GM21526 (cell line): ENCODE measurements around the gene DNAAF5.
"Not testable (repeated sequence)": the region's sequence is repeated elsewhere in the genome, so short reads cannot be mapped to it uniquely, and the experiment has no call there.

Experiments used
- ATAC-seq: cut with Tn5 transposase; IDR thresholded peaks from one replicate; pipeline ENCODE4 v1.9.1; 2021; ENCODE audit warnings: moderate library complexity; ENCODE audit not compliant: unreplicated experiment, low FRiP score

The DNAAF5 gene

DNA sequence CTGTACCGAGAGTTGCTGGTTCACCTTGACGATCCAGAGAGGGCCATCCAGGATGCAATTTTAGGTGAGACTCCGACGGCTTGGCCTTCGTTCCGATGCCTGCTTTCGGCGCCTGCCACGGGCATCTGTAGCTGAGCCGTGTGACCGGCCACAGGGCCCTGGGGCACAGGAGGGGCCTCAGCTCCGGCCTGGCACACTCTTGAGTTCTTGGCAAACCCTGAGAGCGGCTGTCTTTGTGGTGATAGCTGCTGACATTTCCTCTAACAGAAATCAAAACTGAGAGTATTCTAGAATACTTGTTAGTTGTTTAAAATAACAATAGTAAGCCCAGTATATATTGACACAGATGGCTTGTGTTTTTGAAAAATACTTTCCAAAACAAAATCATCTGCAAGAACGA, 53.6 kb downstream of the DNAAF5 start:
- no peak for ATAC-seq

DNA sequence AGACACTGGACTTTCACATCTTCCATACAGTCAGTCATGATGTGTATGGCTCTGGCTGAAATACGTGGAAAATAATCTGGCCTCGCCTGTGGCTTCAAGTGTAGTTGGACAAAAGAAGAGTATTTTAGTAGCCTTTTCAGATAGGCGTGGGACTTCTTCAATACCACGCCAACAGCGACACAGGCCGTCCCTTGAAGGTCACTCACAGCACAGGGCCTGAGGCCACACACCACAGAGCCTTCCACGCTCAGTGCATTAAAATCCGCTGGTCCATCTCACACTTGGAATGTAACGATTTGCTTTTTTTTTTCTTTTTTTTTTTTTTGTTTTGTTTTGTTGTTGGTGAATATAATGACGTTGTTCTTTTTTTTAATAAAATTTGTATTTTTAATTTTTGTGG, 54.0 kb downstream of the DNAAF5 start:
- ATAC-seq, result no peak

DNA sequence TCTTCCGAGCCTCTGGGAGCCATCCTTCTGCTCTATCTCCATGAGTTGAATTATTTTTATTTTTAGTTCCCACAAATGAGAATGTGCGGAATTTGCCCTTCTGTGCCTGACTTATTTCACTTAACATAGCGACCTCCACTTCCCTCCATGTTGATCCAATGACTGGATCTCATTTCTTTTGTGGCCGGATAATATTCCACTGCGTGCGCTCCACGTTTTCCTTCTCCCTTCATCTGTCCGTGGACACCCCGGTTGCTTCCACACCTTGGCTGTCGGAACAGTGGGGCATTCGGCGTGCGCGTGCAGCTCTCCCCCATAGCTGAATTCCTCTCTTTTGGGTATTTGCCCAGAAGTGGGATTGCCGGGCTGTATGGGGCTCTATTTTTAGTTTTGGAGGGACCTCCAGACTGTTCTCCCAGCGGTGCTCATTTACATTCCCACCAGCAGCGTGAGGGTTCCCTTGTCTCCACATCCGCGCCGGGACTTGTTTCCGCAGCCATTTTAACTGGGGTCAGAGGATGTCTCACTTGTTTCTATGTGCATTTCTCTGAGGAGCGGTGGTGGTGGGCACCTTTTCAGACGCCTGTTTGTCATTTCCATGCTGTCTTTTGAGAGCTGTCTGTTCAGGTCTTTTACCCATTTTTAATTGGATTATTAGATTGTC, 54.8 kb downstream of the DNAAF5 start:
- ATAC-seq, result no peak

DNA sequence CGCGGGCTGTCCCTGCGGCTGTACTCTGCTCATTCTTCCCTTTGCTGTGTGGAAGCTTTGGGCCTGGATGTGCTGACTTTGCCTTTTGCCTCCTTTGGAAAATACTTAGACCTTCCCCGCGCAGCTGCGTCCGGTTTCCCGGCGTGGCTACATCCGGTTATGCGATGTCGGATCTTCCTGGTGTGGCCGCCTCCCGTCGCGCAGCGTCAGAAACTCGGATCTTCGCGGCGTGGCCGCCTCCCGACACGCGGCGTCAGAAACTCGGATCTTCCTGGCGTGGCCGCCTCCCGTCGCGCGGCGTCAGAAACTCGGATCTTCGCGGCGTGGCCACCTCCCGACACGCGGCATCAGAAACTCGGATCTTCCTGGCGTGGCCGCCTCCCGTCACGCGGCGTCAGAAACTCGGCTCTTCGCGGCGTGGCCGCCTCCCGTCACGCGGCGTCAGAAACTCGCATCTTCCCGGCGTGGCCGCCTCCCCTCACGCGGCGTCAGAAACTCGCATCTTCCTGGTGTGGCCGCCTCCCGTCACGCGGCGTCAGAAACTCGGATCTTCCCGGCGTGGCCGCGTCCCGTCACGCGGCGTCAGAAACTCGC, 55.5 kb downstream of the DNAAF5 start:
- ATAC-seq, result no peak

DNA sequence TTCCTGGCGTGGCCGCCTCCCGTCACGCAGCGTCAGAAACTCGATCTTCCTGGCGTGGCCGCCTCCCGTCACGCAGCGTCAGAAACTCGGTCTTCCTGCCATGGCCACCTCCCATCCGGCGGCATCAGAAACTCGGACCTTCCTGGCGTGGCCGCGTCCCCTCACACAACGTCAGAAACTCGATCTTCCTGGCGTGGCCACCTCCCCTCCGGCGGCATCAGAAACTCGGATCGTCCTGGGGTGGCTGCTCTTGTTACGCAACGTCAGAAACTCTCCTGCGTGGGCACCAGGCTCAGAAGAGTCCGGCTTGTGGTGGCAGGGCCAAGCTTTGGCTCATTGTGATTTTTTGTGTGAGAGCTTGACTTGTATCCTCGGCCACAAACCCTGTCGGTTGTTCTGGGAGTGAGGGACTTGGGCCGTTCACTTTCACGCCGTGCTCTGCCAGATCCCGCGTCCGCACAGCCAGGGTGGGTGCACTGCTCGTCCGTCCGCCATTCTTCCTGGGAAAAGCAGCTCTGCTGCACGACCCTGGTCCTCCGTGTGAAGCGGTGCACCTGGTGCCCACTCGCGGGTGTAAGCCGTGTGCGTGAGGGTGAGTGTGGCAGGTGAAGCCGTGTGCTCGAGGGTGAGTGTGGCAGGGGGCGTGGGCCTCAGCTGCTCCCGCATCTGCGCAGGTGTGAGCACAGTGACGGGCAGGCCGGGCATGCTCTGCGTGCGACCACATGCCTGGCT, 56.4 kb downstream of the DNAAF5 start:
- ATAC-seq, result no peak

DNA sequence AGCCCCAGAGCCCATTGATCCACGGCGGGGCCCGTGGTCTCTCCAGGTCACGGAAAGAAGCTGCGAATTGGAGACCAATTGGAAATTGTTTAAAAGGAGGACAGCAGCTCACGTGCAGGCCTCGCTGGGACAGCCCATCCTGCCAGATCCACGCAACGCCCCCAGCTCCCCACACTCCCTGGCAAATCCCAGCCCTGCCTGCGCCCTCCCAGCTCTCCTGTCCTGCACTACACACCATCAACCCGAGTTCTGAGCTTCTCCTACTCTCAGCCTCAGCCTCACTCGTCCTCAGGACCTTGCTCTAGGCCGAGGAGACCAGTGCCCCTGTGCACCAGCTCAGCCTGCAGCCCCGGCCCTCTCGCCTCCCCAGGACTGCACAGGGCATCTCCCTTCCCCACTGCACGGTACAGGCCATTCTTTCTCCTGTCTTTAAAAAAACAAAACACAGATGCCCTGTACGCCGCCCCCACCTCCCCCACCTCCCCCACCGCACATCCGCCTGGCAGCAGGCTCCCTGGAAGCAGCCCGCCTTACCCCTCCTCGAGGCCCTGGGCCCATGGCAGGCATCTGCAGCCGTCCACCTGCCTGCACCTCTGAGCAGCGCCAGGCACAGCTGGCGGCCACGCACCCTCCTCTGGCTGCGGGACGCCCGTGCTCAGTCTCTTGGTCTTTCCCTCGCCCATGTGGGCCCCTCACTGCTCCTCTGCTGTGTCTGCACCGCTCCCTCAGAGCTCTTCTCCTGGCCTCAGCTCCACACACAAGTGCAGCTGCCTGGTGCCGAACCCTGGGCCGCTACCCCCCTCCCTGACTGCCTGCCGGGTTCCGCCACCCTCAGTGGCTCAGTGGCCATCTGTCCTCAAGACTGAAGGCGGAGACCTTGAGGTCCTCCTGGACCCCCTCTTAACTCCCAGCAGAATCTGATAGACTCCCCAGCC, 57.3 kb downstream of the DNAAF5 start:
- ATAC-seq, result no peak

DNA sequence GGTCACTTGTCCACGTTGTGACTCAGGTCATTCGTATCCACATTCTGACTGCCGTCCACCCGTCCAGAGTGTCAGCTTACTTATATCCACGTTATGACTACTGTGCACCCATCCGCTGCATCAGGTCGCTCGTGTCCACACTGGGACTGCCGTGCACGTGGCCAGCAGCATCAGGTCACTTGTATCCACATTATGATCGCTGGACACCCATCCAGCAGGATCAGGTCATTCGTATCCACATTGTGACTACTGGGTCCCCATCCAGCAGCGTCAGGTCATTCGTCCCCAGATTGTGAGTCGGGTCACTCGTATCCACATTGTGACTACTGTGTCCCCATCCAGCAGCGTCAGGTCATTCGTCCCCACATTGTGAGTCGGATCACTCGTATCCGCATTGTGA, 58.5 kb downstream of the DNAAF5 start:
- no peak for ATAC-seq

DNA sequence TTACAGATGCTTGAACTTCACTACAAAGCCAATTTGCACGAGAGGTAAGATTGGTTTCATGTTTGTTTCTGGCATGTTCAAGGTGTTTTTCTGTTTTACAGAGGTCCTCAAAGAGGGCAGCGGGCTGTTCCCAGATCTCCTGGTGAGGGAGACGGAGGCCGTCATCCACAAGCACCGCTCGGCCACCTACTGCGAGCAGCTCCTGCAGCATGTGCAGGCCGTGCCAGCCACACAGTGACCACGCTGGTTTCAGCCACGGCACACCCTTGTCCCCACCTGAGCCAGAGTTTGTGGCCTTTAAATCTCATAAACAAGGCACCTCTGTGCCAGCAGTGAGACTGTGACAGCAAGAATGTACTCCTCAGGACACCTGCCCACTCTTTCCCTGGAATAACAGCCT, 58.9 kb downstream of the DNAAF5 start:
- ATAC-seq, result no peak

DNA sequence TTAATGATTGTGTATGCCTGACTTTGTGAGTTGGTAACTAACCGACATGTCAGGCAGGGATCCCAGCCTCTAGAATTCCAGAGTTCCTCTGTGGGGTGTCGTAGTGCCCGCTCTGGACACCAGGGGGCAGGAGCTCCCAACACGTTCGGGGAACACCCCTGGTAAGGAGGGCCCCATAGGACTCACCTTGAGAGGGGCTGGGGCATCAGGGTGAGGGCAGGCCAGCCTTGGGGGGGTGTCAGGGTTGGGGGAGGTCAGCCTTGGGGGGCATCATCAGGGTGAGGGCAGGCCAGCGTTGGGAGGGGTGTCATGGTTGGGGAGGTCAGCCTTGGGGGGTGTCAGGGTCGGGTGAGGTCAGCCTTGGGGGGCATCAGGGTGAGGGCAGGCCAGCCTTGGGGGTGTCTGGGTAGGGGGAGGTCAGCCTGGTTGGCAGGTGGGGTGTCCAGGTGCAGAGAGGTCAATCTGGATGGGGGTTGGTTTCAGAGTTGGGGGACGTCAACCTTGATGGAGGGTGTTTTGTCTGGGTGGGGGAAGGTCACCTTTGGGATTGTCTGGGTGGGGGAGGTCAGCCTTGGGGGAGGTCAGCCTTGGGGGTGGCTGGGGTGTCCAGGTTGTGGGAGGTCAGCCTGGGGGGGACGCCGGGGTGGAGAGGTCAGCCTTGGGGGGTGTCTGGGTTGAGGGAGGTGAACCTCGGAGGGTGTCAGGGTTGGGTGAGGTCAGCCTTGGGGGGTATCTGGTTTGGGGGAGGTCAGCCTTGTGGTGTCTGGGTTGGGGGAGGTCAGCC, 60.2 kb downstream of the DNAAF5 start:
- ATAC-seq, result no peak

DNA sequence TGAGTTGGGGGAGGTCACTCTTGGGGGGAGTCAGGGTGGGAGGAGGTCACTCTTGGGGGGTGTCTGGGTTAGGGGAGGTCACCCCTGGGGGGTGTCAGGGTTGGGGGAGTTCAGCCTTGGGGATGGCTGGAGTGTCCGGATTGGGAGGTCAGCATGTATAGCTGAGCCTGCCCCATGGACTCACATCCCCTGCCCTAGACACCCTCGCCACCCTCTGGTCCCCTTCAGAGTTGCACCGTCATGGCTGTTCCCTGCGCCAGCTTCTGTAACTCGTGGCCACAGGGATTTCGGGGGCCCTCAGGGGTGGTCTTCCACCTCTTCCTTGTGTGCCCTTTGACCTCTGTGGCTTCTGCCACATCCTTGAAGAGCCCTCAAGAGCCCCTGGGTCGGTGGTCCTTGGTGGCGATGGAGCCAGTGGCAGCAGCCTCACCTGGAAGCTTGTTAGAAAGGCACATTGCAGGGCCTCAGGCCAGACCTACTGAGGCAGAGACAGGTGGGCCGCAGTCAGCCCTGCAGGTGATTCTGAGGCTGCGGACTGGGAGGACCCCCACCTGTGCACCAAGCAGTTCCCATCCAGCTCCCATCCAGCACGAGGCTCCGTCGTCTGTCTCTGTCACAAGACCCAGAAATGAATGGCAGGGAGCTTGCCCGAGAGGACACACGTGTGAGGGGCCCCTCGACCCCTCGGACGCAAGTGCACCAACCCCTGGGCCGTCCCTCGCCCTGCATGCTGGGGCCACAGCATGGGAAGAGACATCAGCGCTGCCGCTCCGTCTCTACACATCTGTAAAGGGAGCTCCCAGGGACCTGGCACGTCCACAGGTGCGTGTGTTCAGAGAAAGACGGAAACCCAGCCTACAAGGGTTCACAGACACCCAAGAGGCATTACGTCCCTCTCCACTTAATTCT, 61.1 kb downstream of the DNAAF5 start:
- no peak for ATAC-seq

DNA sequence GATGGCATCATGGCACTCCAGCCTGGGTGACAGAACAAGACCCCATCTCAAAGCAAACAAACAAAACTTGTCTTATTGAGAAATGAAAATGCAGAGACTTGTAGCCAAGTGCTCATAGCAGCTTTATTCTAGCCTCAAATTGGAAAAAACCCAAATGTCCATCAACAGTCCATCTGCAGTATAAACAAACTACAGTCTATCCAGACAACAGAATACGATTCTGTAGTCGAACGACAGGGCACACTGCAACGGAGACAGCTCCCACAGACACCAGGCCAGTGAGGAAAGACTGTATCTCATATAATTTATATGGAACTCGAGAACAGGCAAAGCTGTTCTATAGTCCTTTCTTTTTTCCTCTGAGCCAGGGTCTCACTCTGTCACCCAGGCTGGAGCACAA, 65.0 kb downstream of the DNAAF5 start:
- no peak for ATAC-seq

DNA sequence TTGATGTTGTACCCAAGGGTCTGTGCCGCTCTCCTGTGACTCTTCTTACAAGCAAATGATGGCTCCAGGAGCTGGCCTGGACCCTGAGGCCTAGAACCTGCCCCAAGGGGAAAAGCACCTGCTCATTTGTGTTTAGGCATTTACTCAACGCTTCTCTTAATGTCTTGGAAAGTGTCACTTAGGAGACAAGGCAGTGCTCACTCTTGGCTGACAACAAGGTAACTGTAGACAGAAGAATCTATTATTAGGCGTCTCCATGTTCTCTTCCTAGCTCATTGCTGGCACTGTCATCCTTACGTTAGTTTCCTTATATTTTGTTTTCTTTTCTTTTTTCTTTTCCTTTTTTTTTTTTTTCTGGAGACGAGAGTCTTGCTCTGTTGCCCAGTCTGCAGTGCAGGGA, 67.7 kb downstream of the DNAAF5 start:
- ATAC-seq, result no peak

DNA sequence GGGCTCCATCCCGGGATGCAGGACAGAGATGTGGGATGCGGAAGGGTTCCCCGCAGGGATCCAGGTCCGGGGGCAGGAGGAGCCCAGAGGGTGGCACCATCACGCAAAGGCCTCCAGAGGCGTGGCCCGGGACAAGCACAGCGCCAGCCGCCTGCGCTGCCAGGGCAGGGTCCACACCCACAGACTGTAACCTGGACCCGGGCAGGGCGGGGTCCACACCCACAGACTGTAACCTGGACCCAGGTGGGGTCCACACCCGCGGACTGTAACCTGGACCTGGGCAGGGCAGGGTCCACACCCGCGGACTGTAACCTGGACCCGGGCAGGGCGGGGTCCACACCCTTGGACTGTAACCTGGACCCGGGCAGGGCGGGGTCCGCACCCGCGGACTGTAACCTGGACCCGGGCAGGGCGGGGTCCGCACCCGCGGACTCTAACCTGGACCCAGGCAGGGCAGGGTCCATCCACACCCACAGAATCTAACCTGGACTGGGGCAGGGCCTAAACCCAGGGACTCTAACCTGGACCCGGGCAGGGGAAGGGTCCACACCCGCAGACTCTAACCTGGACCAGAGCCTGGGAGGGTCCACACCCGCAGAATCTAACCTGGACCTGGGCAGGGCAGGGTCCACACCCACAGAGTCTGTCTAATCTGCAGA, 68.3 kb downstream of the DNAAF5 start:
- ATAC-seq, result no peak

DNA sequence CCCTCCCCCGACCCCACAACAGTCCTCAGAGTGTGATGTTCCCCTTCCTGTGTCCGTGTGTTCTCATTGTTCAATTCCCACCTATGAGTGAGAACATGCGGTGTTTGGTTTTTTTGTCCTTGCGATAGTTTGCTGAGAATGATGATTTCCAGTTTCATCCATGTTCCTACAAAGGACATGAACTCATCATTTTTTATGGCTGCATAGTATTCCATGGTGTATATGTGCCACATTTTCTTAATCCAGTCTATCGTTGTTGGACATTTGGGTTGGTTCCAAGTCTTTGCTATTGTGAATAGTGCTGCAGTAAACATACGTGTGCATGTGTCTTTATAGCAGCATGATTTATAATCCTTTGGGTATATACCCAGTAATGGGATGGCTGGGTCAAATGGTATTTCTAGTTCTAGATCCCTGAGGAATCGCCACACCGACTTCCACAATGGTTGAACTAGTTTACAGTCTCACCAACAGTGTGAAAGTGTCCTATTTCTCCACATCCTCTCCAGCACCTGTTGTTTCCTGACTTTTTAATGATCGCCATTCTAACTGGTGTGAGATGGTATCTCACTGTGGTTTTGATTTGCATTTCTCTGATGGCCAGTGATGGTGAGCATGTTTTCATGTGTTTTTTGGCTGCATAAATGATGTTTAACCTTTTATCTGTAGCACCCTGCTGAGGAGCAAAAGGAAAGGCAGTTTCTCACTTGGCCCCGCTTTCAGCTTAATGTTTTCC, 70.1 kb downstream of the DNAAF5 start:
- ATAC-seq, result not testable (repeated sequence)

DNA sequence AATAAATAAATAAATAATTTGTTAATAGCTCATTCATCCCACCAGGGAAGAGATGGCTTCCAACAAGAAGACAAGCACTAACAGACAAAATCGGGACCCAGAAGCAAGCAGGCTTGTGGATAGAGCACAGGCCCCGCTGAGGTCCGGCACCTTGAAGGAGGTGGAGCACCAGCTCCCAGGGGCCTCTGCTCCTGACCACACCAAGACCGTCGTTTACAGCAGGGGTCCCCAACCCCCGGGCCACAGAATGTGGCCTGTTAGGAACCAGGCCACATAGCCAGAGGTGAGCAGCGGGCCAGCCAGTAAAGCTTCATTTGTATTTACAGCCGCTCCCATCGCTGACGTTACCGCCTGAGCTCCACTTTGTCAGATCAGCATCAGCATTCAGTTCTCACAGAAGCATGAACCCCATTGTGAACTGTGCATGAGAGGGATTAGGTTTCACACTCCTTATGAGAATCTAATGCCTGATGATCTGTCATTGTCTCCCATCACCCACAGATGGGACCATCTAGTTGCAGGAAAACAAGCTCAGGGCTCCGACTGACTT, 72.5 kb downstream of the DNAAF5 start:
- no peak for ATAC-seq

DNA sequence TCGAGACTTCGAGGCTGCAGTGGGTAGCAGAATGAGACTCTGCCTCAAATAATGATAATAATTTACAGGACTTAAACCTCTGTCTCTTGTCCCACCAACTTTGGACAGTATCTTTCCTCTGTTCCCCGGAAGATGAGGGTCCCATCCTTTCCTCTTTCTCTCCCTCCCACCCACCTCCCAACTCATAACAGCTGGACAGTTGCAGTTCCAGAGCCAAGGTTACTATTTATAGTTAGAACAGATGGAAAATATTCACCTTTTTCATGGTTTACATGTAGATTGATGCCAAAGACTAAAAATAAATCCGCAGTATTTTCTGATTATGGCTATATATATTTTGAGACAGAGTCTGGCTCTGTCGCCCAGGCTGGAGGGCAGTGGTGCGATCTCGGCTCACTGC, 74.2 kb downstream of the DNAAF5 start:
- no peak for ATAC-seq

DNA sequence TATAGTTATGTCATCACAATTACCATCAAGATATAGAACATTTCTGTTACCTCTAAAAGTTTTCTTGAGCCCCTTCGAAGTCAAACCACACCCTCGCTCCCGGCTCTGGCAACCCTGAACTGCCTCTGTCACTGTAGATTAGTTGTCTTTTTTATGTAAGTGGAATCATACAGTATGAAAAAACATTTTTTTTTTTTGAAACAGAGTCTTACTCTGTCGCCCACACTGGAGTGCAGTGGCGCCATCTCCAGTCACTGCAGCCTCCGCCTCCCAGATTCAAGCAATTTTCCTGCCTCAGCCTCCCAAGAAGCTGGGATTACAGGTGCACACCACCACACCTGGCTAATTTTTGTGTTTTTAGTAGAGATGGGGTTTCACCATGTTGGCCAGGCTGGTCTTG, 74.9 kb downstream of the DNAAF5 start:
- ATAC-seq, result not testable (repeated sequence)

DNA sequence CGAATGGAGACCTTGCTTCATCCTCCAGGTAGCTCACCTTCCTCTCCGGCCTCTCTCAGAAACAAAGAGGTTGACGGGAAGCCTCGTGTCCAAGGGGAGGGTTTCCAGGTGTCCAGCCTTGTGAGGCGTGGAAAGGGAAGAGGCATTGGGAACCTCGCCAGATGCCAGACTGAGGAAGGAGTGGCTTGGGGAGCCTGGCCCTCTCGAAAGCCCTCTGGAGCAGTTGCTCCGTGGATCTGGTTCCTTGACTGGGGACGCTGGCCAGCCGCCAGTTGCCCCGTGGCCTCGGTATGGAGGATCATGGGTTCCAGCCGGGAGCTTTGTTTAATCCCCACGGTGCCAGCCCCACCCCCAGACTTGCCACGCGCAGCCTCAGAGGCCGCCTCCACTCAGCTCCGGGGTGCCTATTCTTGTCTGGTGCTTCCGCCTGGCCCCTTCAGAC, 75.5 kb downstream of the DNAAF5 start:
- no peak for ATAC-seq
